GM19452 (cell line): ENCODE measurements around the gene PLD2.

Experiments used
- ATAC-seq: cut with Tn5 transposase; IDR thresholded peaks from one replicate; pipeline ENCODE4 v1.9.1; 2021; ENCODE audit not compliant: unreplicated experiment

PLD2 gene

DNA sequence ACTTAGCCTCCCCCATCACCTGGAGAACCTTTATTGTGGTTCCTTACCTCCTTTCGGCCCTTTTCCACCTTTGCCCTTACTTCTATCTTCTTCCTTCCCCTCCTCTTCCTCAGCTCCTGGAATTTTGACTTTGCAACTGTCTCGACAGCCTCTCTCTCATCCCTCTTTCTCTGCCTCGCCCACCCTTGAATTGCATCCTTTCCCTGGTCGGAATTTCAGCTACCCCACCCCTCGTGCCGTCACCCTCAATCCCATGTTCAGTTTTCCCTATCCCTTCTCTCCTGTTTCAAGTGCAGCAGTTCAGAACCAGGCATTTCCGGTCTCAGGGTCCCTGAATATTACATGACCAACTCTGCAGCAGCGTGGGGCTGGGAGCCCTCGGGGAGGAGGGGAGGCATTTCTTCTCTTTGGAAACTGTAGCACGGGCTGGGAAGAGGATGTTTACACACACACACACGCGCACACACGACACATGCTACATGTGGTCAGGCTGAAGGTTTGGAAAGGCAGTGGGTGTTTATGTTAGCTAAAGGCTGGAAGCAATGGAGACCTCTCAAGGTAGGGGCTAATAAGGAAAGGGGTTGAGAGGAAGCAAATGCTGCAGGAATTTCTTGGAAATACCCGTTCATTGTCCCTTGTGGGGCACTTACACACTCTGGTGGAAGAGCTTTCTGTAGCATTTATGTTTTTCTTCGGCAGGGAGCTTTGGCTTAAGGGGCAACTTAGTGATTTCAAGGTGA is 27.2 kb downstream of the PLD2 start:
- ATAC-seq, result no peak

DNA sequence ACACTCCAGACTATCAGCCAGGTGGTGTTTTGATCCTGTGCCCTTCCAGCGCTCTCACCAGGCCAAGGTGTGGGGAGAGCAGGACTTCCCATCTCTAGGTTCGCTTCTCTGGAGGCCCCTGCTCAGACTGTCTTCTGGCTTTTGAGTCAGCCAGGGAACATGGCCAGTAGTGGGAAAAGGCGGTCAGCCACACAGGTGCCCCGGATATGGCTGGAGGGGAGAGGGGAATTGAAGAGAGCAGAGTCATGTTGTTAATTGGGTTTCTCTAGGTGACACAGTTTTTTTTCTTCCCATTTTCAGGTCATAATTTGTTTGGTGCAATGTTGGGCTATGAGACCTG is 27.7 kb downstream of the PLD2 start:
- ATAC-seq, result no peak

GRCh38 chr17:4836221-4836620 is 29.3 kb downstream of the PLD2 start:
- ATAC-seq, result no peak

- ATAC-seq, result no peak
These were observed 30.7 kb downstream of the PLD2 start for GRCh38 chr17:4837471-4838308.

DNA sequence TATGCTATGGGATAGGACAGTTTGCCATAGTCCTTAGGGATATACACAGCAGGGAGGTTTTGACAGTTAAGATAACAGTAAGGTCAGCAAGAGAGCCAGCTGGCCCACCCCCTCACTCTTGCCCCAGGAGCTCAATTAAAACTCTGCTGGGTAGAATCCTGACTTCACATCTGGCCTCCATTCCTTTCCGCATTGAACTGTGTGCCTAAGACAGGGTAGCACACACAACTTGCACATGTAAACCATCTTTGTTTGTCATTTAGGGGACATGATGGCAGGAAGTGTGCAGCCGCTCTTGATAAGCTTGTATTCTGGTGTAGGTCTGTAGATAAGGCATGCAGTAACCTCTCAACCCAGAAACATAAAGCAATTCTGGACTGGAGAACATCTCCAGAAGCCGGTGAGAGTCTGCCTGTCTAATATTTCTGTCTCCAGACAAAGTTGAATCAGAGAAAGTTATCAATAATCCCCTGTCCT is 31.4 kb downstream of the PLD2 start:
- no peak for ATAC-seq

DNA sequence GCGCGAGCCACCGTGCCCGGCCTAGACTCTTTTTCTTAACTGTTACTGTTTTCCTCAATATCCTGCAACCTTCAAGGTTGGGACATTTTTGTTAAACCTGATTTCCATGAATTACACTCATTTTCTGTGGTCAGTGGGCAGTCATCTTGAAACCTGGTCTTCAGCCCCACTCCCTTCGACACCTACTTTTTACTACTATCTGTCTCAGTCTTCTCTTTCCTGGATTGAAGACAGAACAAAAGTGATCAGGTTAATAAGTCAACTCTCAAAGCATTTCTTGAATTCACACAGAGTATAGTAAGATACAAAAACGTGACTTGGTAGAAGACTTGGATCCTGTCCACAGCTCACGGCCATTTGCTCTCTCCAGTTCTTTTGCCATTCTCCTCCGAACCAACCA is 32.3 kb downstream of the PLD2 start:
- no peak for ATAC-seq

- no peak for ATAC-seq
These were observed 33.3 kb downstream of the PLD2 start for GRCh38 chr17:4839965-4840892.

DNA sequence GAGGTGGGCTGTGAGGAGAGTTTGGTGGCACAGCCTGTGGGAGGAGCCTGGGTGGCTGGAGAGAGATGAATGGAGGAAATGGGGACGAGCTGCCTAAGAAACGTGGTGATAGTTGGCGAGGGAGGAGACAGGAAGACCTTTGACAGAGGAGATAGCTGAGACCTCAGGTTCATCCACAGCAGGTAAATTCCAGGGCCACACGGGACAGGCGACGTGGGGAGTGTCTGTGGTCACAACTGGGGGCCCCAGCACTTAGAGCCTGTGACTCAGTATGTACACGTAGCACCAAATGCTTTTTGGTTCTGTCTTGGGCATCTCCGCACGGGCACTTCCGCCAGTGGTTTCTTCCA is 33.9 kb downstream of the PLD2 start:
- no peak for ATAC-seq

DNA sequence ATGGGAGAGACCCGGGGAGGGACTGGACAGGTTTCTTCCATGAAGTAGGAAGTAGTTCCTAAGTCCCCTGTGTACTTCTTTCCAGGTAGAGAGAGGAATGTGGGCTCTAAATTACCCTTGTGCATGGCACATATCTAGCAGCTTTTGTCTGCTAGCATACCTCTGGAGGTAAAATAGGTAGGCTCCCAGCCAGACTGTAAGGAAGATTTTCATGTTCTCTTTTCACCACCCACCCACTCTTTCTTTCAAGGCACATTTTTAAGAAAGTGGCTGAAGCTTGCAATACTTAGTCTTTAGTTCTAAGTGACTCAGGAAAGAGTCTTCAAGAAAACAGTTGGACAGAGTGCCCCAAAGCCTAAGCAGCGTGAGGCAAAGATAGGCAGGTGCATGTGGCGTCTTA is 35.4 kb downstream of the PLD2 start:
- no peak for ATAC-seq

- no peak for ATAC-seq
These were observed 36.5 kb downstream of the PLD2 start for GRCh38 chr17:4843321-4844000.

DNA sequence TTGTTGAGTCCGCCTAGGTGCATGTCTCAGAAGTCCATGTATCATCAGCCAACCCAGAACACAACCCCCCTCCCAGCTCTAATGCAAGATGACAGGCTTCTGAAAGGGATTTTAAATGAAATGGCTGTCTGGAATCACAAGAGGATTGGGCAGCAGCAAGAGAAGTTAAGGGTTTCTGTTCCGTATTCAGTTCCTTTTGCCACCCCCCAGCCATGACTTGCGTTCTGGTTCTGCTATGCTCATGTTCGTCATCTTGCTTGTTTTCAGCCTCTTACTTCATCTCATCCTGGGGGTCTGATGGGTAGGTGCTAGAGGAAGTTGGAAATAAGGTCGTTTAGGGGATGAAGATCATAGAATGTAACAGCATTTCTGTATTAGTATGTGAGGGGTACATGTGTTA is 38.2 kb downstream of the PLD2 start:
- no peak for ATAC-seq

- ATAC-seq, result no peak
These were observed 39.9 kb downstream of the PLD2 start for GRCh38 chr17:4846635-4847390.

GRCh38 chr17:4849011-4849536 is 42.1 kb downstream of the PLD2 start:
- no peak for ATAC-seq

GRCh38 chr17:4850246-4850645 is 43.3 kb downstream of the PLD2 start:
- no peak for ATAC-seq

GRCh38 chr17:4851084-4851483 is 44.1 kb downstream of the PLD2 start:
- no peak for ATAC-seq

GRCh38 chr17:4852567-4853207 is 45.7 kb downstream of the PLD2 start:
- ATAC-seq, result no peak

DNA sequence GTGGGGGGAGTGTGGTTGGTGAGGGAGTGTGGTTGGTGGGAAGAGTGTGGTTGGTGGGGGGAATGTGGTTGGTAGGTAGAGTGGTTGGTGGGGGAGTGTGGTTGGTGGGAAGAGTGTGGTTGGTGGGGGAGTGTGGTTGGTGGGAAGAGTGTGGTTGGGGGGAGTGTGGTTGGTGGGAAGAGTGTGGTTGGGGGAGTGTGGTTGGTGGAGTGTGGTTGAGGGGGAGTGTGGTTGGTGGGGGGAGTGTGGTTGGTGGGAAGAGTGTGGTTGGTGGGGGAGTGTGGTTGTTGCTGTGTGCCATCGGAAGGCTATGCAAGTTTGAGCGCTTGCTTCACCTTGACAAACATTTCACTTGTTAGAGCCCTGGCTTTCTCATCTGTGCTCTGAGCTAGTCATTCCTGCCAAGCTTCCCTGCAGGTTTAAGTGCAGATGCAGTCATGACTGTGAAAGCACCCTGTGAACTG is 46.3 kb downstream of the PLD2 start:
- ATAC-seq, result no peak

DNA sequence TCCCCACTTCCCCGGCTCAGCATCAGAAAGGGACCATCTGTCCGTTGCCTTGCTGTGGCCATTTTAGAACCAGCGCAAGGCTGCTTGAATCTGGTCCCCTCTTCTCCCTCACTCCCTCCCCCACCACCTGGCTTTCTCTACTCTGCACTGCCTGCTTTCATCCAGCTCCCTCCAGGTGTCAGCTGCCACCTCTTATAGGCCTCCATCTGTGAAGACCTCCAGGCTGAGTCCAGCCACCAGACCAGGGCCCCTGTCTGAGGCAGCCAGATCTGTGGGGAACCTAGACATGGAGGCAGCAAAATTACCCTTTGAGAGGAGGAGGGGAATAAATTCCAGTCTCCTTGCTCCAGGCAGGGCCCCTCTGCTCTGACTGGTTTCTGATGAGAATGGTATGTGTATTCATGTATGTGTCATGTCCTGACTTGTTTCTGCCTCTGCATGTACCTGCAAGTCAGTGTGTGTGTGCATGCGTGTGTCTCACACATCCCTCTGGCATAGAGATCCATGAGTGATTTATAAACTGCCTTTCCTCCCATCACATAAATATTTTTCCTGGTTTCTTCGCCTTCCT is 47.2 kb downstream of the PLD2 start:
- no peak for ATAC-seq
